ENCODE measurements around the gene RNF41. TPM values are rescaled to one million over a fixed set of nuclear protein-coding genes. Genes with fewer than 3 reads are reported as not detected.

The RNF41 gene
- total and polyA plus RNA-seq, 2 of the 13 experiments (the other 11 are each of a cell fraction or from before 2014, with no cell fraction given) = 27.1 to 39.4 TPM

- TF ChIP-seq TFAP4 (IDR thresholded peaks at IDR 0.05; ENCODE audit: borderline replicate concordance, low read depth) (no peak), ZNF383 (CRISPR knock-in tag; IDR thresholded peaks at IDR 0.05; ENCODE audit: borderline replicate concordance) (no peak), ERF (CRISPR knock-in tag; IDR thresholded peaks at IDR 0.05) (no peak), GZF1 (CRISPR knock-in tag; IDR thresholded peaks at IDR 0.05) (no peak; the same call in 1 of the 2 replicates), RAD21 (CRISPR knock-in tag; IDR thresholded peaks at IDR 0.05) (no peak), MEIS1 (CRISPR knock-in tag; IDR thresholded peaks at IDR 0.05; ENCODE audit: borderline replicate concordance) (no peak), CAMTA2 (CRISPR knock-in tag; IDR thresholded peaks at IDR 0.05; ENCODE audit: borderline replicate concordance) (0 out of 2 replicates have a peak, but pooled peaks have one; percentile 39), ZNF468 (CRISPR knock-in tag; IDR thresholded peaks at IDR 0.05) (no peak), NPAS2 (CRISPR knock-in tag; IDR thresholded peaks at IDR 0.05; ENCODE audit: borderline replicate concordance) (no peak), ARNT (IDR thresholded peaks at IDR 0.05) (no peak), ZNF432 (CRISPR knock-in tag; IDR thresholded peaks at IDR 0.05; ENCODE audit: borderline replicate concordance) (no peak), ARID4A (CRISPR knock-in tag; IDR thresholded peaks at IDR 0.05; ENCODE audit: borderline replicate concordance) (no peak), MXD3 (CRISPR knock-in tag; IDR thresholded peaks at IDR 0.05) (no peak), ZBTB7A (CRISPR knock-in tag; IDR thresholded peaks at IDR 0.05) (no peak), RARA (CRISPR knock-in tag; IDR thresholded peaks at IDR 0.05) (peak; percentile 71), HNRNPLL (IDR thresholded peaks at IDR 0.05; ENCODE audit: low read depth, low read length, poor library complexity, severe bottlenecking) (no peak), ZBTB37 (CRISPR knock-in tag; IDR thresholded peaks at IDR 0.05) (no peak), NR2F1 (CRISPR knock-in tag; IDR thresholded peaks at IDR 0.05) (peak; percentile 69 to 87; a peak in 2 of 4 replicates), ZNF276 (CRISPR knock-in tag; IDR thresholded peaks at IDR 0.05; ENCODE audit: low read depth) (no peak), RBM39 (IDR thresholded peaks at IDR 0.05; ENCODE audit: low read depth, low read length, poor library complexity, severe bottlenecking) (no peak), NFRKB (IDR thresholded peaks at IDR 0.05) (no peak)
These were observed 45.8 kb upstream of the RNF41 start (continued) for GRCh38 chr12:56267443-56268071.

All from HepG2 (cell line).